OCI-LY1 (cell line): ENCODE measurements around the gene GABBR2.

Source experiments
- H2AFZ ChIP-seq: fragments of 200-600 bp; sonication (generic), shearing (Covaris generic); 2 replicates; pipeline ENCODE4 v1.6.0; 2014; ENCODE audit warnings: antibody characterized with exemption, mild to moderate bottlenecking, low read length
- H3F3A ChIP-seq: fragments of 200-600 bp; sonication (generic), shearing (Covaris generic); 2 replicates; pipeline ENCODE4 v1.6.0; 2014; ENCODE audit warnings: mild to moderate bottlenecking, antibody characterized with exemption, low read length, moderate library complexity; ENCODE audit not compliant: insufficient read depth
- H3K27ac ChIP-seq: fragments of 200-600 bp; sonication (generic); 2 replicates; pipeline ENCODE4 v1.5.1; 2014; ENCODE audit warnings: low read length, mixed run types, mild to moderate bottlenecking, low read depth; ENCODE audit not compliant: poor library complexity, severe bottlenecking
- H3K27me3 ChIP-seq: fragments of 200-600 bp; sonication (generic); 2 replicates; pipeline ENCODE4 v1.6.0; 2014; ENCODE audit warnings: antibody characterized with exemption, mild to moderate bottlenecking, low read length, moderate library complexity; ENCODE audit not compliant: insufficient read depth
- H3K36me3 ChIP-seq: fragments of 200-600 bp; sonication (generic); 2 replicates; pipeline ENCODE4 v1.6.1; 2014; ENCODE audit warnings: mild to moderate bottlenecking, antibody characterized with exemption, low read length, moderate library complexity, mixed read lengths; ENCODE audit not compliant: insufficient read depth
- H3K4me1 ChIP-seq: fragments of 200-600 bp; sonication (generic); 2 replicates; pipeline ENCODE4 v1.5.1; 2014; ENCODE audit warnings: mild to moderate bottlenecking, low read length, moderate library complexity; ENCODE audit not compliant: insufficient read depth, severe bottlenecking
- H3K4me2 ChIP-seq: fragments of 200-600 bp; sonication (generic), shearing (Covaris generic); 2 replicates; pipeline ENCODE4 v1.6.1; 2014; ENCODE audit warnings: low read length
- H3K4me3 ChIP-seq: fragments of 200-600 bp; sonication (generic); 2 replicates; pipeline ENCODE4 v1.5.1; 2014; ENCODE audit warnings: low read length, low read depth, mild to moderate bottlenecking, mixed read lengths; ENCODE audit not compliant: poor library complexity, severe bottlenecking
- H3K79me2 ChIP-seq: fragments of 200-600 bp; shearing (Covaris generic); 2 replicates; pipeline ENCODE4 v1.6.1; 2016; ENCODE audit warnings: mixed run types, low read length, mixed read lengths; ENCODE audit not compliant: insufficient read depth
- H3K9ac ChIP-seq: fragments of 200-600 bp; sonication (generic), shearing (Covaris generic); 2 replicates; pipeline ENCODE4 v1.6.1; 2014; ENCODE audit warnings: mild to moderate bottlenecking, low read length, mixed read lengths
- H3K9me2 ChIP-seq: fragments of 200-600 bp; sonication (generic), shearing (Covaris generic); 2 replicates; pipeline ENCODE4 v1.6.1; 2014; ENCODE audit warnings: low read depth, mild to moderate bottlenecking, low read length, mixed read lengths
- H3K9me3 ChIP-seq: fragments of 200-600 bp; shearing (Covaris generic); 2 replicates; pipeline ENCODE4 v1.6.1; 2014; ENCODE audit warnings: low read length, mixed read lengths
- H4K20me1 ChIP-seq: fragments of 200-600 bp; sonication (generic), shearing (Covaris generic); 2 replicates; pipeline ENCODE4 v1.6.0; 2016; ENCODE audit warnings: mild to moderate bottlenecking, low read length; ENCODE audit not compliant: insufficient read depth
- CTCF ChIP-seq: fragments of 200-600 bp; sonication (generic), shearing (Covaris generic); IDR thresholded peaks from 2 replicates; pipeline ENCODE4 v1.5.1; 2017; ENCODE audit warnings: mild to moderate bottlenecking, antibody characterized with exemption, low read length, moderate library complexity, mixed read lengths
- EZH2 ChIP-seq: fragments of 200-600 bp; sonication (generic), shearing (Covaris generic); IDR thresholded peaks from 2 replicates; pipeline ENCODE4 v1.8.0; 2017; ENCODE audit warnings: borderline replicate concordance, mixed run types, mild to moderate bottlenecking, antibody characterized with exemption, low read length, moderate library complexity, mixed read lengths

GABBR2 gene

GRCh38 chr9:98572054-98572627 lies 136.6 kb downstream of the GABBR2 start:
- no peaks in the 10 kb centered on the region for H3K27me3 ChIP-seq
- no peaks in the 10 kb centered on the region for H3K4me1 ChIP-seq
- no peak overlapping the region for H2AFZ ChIP-seq
- no peak overlapping the region for H3K27ac ChIP-seq
- H3K4me2 ChIP-seq, result no peak overlapping the region
- no peak overlapping the region for H3K9ac ChIP-seq
- no peaks in the 10 kb centered on the region for H3K79me2 ChIP-seq
- H3K36me3 ChIP-seq, result no peaks in the 10 kb centered on the region
- H4K20me1 ChIP-seq, result no peaks in the 10 kb centered on the region
- TF ChIP-seq EZH2, result no peak
- no peak for TF ChIP-seq CTCF
- no peaks in the 10 kb centered on the region for H3F3A ChIP-seq
- no peak overlapping the region for H3K4me3 ChIP-seq
- H3K9me3 ChIP-seq, result no peaks in the 10 kb centered on the region
- no peaks in the 10 kb centered on the region for H3K9me2 ChIP-seq

DNA sequence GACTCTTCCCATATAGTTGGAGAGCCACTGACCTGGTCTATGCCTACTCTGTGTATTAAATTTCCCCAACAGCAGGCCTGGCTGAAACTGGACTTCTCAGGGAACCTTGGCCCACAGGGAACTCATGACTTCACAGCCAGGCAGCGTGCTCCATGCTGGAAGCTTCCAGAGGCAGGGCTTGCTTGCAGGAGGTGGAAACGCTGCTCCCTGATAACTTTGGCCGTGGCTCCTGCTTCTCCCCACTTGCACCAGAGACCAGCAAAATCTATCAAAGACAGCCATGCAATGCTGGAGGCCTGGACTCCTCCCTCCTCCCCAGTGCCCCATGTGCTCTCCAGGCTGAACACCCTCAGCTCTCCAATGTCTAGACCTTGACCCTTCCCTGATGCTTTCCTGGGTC lies 137.1 kb downstream of the GABBR2 start:
- no peaks in the 10 kb centered on the region for H3K36me3 ChIP-seq
- H3K27me3 ChIP-seq, result no peaks in the 10 kb centered on the region
- no peak overlapping the region for H2AFZ ChIP-seq
- H3K79me2 ChIP-seq, result no peaks in the 10 kb centered on the region
- H3K4me2 ChIP-seq, result no peak overlapping the region
- TF ChIP-seq EZH2 (no peak), CTCF (no peak)
- H3K9me3 ChIP-seq, result no peaks in the 10 kb centered on the region
- H3K4me3 ChIP-seq, result no peak overlapping the region
- H3K4me1 ChIP-seq, result no peaks in the 10 kb centered on the region
- no peak overlapping the region for H3K9ac ChIP-seq
- no peaks in the 10 kb centered on the region for H3F3A ChIP-seq
- H4K20me1 ChIP-seq, result no peaks in the 10 kb centered on the region
- no peak overlapping the region for H3K27ac ChIP-seq
- H3K9me2 ChIP-seq, result no peaks in the 10 kb centered on the region

DNA sequence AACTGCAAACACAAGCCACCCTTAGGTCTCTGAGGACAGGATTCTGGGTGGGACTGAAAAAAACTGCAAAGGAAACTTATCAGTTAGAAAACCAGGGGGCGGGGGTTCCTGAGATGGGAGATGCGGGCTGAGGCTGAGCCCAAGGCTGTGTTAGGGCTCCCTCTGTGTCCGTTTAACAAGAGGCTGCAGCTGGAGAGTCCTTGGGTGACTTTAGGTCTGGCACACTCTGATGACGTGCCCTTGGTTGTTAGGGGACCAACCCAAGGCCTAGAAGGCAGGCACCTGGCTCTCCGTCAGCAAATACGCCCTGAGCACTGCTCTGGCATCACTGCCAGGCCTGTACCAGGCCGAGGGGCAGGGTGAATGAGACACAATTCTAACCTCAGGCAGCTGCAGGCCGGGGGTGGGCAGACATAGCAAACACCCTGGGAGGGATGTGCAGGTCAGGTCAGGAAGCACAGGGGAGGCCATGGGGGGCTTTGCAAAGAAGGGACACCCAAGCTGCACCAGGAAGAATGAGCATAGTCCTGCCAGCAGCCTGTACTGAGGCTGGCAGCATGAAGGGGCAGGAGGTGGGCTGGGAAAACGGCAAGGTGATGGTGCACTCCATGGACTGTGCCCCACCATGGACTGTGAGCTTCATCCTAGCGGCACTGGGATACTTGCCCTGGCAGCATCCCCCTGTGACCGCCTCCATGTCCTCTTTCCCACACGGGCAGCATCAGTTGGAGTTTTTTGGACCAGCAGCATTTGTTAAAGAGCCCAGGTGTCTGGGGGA lies 137.9 kb downstream of the GABBR2 start:
- Histone ChIP-seq H3F3A (no peaks in the 10 kb centered on the region), H3K27ac (no peak overlapping the region), H3K79me2 (no peaks in the 10 kb centered on the region), H3K27me3 (no peaks in the 10 kb centered on the region), H3K36me3 (no peaks in the 10 kb centered on the region), H4K20me1 (no peaks in the 10 kb centered on the region), H2AFZ (no peak overlapping the region), H3K4me2 (no peak overlapping the region), H3K4me1 (no peaks in the 10 kb centered on the region), H3K9ac (no peak overlapping the region), H3K9me3 (no peaks in the 10 kb centered on the region), H3K4me3 (no peak overlapping the region), H3K9me2 (no peaks in the 10 kb centered on the region)
- TF ChIP-seq CTCF (no peak), EZH2 (no peak)
